NCI-H1694 (cell line): Measurements from ENCODE around the gene ROR2.
A peak's percentile ranks its signal among the peaks of the same experiment; 100 is the strongest.
"Not testable (repeated sequence)": the region's sequence is repeated elsewhere in the genome, so short reads cannot be mapped to it uniquely, and the experiment has no call there.

Experiments
- DNase-seq: peaks from one replicate; lab custom pipeline; 2025; lab: John Stamatoyannopoulos, UW

ROR2 gene

DNA sequence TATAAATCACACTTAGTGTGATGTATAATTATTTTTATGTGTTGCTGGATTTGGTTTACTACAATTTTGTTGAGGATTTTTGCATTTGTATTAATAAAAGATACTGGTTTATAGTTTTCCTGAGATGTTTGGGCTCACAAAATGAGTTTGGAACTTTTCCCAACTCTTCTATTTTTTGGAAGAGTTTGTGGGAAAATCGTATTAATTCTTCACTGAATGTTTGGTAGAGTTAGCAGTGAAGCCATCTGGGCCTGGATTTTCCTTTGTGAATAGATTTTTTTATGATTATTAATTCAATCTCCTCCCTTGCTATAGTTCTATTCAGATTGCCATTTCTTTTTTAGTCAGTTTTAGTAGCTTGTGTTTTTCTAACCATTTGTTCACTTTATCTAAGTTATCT lies 324.7 kb downstream of the ROR2 start:
- no peak for DNase-seq

DNA sequence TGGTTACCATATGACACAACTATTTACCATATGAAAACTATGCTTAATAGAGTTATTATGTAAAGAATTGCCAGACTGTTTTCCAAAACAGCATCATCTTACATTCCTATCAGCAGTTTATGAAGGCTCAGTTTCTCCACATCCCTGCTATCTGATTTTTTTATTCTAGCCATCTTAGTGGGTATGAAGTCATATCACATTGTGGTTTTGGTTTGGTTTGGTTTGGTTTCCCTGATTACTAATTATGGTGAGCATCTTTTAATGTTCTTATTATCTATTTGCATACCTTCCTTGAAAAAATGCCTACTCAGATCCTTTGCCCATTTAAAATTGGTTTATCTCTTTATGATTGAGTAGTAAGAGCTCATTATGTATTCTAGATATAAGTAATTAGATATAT lies 327.0 kb downstream of the ROR2 start:
- DNase-seq: no peak

DNA sequence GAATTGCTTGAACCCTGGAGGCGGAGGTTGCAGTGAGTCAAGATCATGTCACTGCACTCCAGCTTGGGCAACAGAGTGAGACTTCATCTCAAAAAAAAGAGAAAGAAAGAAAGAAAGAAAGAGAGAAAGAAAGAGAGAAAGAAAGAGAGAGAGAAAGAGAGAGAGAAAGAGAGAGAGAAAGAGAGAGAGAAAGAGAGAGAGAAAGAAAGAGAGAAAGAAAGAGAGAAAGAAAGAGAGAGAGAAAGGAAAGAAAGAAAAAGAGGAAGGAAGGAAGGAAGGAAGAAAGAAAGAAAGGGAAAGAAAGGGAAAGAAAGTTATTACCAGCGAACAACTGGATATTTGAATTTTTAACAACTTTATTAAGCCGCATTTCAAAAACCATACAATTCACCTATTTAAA lies 327.9 kb downstream of the ROR2 start:
- DNase-seq: not testable (repeated sequence)

DNA sequence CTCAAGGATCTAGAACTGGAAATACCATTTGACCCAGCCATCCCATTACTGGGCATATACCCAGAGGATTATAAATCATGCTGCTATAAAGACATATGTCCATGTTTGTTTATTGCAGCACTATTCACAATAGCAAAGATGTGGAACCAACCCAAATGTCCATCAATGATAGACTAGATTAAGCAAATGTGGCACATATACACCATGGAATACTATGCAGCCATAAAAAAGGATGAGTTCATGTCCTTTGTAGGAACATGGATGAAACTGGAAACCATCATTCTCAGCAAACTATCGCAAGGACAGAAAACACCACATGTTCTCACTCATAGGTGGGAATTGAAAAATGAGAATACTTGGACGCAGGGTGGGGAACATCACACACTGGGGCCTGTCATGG lies 336.0 kb downstream of the ROR2 start:
- DNase-seq: not testable (repeated sequence)

DNA sequence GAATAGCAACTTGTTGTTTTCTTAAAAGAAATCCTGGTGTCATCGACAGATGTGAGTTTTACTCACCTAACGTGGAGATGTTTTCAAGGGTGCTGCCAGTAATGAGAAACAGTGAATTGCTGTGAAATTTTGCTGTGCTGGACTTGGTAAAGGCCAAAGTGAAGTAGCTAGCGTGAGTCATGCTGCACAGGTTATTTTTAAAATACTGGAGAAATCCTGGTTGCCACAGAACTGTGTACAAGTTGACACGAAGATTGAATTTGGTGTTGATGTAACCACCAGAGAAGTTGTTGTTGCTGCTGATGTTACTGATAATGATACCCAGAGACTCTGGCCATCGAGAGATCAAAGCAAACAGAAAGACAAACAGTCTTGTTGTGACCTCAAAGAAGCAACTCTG lies 338.4 kb downstream of the ROR2 start:
- DNase-seq: no peak

DNA sequence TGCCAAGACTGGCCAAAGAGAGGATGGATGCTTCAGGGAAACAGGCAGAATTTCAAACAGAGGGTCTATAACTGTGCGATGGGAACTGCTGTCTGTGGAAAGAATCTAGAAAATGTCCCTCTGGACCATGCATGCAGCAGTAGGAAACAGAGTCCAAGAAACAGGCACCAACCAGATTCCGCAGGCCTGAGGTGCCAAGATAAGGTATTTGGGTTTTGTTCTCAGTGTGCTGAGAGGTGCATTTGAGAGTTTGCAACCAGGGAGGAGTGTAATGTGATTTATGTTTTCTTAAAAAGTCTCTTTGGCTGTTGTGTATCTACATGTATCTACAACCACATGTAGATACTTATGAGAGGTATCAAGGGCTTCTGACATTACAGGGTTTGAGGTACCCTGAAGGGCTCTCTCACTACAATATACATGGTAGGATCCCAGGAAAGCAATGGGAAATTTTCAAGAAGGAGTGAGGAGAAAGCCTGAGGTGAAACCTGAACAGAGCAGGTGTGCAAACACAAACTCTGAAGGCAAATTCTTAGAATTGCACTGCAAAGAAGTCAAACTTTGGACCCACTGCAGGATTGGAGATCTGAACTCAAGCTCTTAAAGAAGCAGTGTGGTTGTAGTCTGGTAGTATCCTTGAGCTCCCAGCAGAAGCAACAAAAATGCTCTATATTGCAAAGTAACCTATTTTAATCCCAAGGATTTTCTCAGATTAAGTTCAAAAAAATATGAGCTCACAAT lies 343.6 kb downstream of the ROR2 start:
- DNase-seq: no peak

DNA sequence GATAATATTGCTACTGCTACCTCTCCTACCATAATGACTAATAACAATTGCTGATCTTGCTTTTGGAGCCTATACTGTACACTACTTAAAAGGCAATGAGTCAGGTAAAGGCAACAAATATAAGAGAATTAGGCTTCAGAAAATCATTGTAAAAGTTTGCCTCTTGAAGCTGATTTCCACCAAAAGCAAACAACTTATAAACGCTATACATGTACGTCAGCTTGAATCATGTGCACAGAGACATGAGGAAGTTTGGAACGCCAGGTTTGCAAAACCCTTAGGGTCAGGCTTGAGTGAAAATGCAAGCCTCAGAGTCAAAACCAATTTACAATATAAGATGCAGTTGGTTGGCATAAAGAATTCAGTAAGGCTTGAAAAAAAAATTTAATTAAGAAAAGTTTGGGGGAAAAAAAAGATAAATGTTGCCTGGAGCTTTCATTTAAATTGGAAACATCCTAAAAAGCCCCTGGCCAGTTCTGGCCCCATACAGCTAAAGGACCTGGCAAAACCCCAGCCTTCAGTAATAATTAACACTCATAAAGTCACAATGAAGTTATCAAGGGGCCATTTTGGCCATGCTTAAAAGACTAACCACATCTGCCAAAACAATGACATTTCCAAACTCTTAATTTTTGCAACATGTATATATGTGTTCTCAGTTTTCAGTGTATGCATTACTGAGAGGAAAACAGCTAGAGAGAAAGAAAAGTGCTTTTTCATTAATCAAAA lies 345.4 kb downstream of the ROR2 start:
- no peak for DNase-seq

DNA sequence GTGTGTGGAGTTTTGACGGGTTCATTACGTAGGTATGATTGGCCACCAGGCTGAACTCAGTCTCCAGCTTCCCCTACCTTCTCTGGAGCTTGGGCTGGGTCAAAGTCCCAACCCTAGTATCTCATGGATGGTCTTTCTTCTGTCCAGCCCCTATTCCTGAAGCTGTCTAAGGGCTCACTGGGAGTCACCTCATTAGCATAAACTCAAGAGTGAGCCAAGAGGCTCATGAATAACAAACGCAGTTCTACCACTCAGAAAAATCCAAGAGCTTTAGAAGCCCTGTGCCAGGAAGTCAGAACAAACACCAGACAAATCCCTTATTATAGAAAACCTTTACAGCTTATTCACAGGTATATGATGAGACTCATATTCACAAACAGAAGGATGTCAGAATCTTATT lies 346.1 kb downstream of the ROR2 start:
- DNase-seq: no peak

DNA sequence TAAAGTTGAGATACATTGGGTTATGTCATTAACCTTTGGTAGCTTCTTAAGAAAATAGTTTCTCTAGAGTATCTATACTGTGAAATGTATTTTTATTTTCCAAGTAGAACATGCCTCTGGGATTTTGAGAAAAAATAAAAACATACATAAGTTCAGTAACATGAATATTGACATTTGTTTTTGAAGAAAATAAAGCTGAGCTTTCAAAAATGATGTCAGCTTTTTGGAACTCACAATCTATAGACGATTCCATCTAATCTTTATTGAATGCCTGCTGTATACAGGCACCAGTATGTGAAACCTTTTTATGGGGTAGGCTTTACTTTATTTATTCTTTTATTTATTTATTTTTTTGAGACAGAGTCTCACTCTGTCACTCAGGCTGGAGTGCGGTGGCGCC lies 350.5 kb downstream of the ROR2 start:
- DNase-seq: no peak

DNA sequence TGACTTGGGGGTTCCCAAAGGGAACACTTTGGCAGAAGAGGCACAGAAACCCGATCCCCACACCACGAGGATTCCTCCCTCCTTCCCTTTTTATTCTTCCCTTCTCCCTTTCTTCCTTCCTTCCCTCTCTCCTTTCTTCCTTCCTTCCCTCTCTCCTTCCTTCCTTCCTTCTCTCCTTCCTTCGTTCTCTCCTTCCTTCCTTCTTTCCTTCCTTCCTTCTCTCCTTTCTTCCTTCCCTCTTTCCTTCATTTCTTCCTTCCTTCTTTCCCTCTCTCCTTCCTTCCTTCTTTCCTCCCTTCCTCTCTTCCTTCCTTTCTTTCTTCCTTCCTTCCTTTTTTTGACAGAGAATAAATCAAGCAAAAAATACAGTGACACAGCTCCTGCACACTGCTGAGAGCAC lies 358.4 kb downstream of the ROR2 start:
- DNase-seq: no peak

DNA sequence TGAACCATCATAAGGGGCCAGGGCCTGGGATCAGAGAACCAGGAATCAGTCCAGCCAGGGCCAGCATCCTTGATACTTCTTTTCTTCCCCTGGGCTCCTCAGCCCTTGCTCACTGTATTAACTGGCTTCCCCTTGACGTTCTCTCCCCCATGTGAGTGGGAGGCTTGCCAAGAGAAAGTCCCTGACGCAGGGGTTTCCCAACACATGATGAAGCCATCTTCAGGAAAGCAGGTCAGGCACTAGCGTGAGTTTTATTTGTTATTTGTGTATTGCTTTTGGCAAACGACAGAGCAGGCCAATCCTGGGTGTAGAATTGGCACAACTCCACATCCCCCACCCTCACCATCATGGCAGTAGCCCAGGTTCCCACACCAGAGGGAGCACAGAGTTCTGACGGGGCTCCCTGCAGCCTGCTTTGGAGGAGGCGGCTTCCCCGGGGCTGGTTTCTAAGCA lies 360.9 kb downstream of the ROR2 start:
- no peak for DNase-seq

DNA sequence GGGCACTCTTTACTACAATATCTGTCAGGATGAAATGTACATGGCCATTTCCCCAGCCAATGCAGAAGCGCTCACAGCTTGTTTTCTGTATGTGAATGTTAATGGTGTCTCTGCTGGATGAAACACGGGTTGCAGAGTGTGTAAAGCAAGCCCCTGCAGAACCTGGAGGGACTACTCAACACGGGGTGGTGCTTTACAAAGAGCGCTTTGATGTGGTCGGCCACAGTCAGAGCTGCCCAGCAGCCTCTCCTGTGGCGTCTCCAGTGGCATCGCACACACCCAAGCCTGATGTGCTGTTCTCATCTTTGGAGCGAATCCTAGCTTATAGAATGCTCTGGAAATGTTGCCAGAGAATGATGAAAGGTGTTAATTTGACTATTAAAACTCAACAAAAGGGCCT lies 363.7 kb downstream of the ROR2 start:
- DNase-seq: no peak

DNA sequence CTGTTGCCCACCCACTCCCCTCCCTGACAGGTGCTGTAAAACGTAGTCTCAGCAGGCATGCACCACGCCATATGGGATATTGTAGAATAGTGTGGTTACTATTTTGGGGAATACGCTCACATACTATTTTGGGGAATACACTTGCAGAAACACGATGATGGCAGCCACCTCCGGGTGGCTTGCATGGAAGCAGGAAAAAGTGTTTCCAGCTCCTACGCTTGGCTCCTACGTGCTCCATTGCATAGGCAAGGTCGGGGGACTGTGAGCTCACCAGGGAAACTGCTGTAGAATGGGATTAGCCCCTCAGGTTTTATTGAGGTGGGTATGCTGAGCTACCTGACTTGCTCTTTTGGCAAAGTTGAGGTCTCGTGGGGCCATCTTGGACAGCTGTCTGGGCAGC lies 366.1 kb downstream of the ROR2 start:
- no peak for DNase-seq

DNA sequence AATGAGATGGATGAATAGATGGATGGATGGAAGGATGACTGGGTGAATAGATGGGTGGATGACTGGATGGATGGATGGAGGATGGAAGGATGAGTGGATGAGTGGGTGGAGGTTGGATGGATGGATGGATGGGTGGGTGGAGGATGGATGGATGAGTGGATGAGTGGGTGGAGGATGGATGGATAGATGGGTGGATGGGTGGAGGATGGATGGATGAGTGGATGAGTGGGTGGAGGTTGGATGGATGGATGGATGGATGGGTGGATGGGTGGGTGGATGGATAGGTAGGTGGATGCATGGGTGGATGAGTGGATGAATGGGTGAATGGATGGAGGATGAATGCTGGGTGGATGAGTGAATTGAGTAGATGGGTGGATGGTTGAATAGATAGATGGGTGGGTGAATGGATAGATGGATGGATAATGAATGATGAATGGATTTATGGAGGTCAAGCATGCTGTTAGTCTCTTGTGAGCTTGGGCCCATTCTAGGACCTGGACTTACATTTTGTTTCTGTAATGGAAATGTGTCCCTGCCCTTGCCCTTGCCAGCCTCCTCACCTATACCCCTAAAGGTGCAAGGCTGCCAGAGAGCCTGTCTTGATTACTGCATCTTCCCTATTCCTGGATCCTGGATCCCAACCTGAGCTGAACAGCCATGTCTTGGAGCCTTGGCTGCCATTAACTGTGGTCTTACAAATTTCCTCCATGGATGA lies 366.7 kb downstream of the ROR2 start:
- DNase-seq: no peak

DNA sequence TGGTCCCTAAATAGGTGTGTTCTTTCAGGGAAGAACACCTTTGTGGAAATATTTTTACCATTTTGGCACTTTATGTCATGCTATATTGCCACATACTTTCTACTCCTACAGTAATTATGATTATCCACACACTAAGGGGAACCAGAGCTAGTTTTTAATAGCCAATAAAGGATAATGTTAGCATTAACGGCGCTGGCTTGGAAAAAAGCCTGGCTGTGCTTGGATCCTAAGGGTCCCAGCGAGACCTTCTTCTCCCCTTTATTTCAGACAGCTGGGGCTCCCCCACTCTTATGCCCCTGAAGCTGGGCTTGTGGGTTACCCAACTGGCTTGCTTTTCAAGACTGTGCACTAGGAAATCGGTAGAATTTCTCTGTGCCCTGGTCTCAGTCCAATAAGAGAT lies 367.8 kb downstream of the ROR2 start:
- DNase-seq: no peak

DNA sequence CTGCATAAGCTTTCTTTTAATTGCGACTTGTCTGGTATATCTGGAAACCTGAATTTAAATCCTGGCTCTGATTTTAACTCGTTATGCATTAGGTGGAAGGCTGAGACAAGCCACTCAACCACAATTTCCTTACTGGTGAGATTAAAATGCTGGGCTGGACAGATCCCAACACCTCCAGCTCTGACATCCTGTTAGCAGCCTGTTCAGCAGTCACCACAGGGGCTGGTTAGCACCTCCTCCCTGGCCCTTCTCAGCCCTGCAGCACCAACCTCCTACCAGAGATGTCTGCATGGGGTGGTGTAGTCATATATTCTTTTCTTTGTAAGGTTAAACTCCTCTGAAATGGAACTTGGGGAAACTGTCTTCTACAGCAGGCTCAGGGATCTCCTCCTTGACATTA lies 369.9 kb downstream of the ROR2 start:
- no peak for DNase-seq

DNA sequence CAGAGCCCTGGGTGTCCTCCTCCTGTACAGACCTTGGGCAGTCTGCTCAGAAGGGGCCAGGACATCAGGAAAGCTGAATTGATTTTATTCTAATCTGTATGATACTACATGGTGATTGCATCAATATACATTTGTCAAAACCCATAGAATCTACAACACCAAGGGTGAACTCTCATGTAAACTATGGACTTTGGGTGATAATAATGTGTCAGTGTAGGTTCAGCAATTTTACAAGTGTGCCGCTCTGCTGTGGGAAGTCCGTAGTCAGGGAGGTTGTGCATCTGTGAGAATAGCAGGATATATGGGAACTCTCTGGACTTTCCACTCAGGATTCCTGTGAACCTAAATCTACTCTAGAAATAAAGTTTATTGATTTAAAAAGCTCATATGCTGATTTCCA lies 371.1 kb downstream of the ROR2 start:
- no peak for DNase-seq

DNA sequence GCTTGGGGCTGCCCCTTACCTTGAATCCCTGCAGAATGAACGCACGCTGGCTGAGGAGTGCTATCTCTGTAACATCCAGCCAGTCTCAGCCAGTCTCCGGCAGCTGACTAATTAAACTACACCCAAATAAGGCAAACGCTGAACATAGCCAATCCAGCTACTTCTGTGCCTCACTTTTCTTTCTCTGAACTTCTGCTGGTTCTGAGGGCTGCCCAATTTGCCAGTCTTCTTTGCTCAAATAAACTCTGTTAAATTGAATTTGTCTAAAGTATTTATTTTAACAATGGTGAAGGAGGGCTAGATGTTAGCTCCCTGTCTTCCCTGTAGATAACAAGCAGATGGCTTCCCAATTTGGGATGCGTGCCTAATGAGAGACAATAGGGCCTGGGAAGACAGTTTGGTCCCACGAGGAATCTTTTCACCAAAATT lies 372.4 kb downstream of the ROR2 start:
- peak; percentile 26 for DNase-seq

DNA sequence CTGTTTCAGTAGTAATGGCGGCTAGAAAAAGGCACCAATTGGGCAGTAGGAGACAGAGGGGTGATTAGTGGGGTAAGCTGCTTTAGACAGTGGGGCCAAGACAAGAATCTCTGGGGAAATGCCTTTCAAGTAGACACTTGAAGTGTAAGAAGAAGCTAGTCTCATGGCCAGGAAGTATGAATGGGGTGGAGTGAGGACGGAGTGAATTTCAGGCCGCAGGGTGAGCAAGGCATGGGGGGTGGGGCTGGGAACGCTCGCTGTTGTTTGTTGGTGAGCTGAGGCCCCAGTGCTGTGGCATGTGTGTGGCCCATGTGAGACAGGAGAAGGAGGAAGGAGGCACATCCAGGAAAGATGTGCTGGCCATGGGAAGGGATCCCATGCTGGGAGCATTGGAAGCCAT lies 377.2 kb downstream of the ROR2 start:
- DNase-seq: no peak

DNA sequence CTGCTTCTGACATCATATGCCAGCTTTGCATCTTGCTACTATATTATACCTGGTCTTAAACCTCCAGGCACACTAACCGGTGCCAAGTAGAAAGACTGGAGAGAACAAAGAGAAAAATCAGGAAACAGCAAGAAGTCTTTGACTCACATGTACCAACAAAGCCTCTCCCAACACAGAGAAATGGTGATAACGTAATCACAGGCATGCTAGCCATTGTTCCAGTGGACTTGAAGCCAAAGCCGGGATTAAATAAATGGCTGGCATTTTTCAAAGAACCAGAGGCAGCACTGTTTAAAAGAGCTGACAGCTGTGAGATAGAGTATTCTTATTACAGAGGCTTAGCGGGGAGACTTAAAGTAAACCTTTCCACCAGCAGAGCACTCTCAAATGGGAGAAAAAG lies 378.0 kb downstream of the ROR2 start:
- no peak for DNase-seq

DNA sequence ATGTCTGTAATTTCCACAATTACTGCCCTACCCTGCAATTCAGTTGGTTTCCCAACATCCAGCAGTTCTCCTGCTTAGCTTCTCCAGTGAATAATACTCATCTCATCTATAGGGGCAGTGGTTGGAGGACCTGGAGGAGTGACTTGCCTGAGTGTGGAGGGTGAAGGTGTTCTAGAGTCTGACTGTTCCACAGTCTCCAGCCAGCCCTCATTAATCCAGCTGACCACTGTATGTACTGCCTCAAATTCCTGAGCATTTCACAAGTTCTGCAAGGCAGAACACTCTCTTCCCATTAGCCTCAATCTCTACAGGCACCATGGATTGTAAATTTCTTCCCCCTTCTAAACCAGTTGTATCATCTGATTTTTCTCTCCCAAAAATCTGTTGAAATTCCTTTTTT lies 379.0 kb downstream of the ROR2 start:
- no peak for DNase-seq

DNA sequence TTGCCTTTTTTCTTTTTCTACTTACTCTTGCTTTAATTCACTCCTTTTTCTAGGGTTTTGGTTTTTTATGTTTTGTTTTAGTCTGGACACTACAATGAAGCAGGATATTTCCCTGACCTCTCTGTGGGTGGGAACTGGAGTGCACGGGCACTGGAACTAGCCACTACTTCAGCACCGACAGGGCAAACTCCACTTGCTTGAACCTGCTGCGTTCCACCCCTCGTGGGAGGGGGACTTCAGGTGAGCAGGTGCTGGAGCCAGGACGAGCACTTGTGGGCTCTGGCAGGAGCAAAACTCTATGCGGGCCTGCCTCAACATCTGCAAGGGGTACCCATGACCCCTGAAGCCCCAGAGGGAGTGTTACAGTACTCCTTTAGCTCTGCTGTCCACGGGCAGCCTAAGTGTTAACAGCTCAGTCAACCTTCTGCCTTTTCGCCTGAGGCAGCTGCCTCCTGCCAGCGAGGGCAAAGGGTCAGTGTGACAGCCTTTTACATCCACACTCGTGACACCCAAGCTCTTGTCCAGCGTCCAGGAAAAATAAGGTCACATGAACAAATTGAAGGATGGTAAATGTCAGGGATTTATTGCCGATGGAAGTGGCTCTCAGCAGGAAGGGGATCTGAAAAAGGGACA lies 382.3 kb downstream of the ROR2 start:
- DNase-seq: no peak
